SK-N-SH treated with all-trans-retinoic acid at 6 μM for 48 hours (cell line): ENCODE data around the gene WFDC5.

Experiments used
- ATAC-seq: fragments of 200-7000 bp; cut with Tn5 transposase; 3 replicates; pipeline ENCODE4 v1.9.1; 2020; ENCODE audit warnings: mild to moderate bottlenecking, moderate library complexity
- ARNTL ChIP-seq: fragments of 450-650 bp; formaldehyde crosslinking; IDR thresholded peaks from 2 replicates; pipeline ENCODE4 v1.5.0; 2020; ENCODE audit warnings: low read depth, mild to moderate bottlenecking, moderate library complexity, borderline replicate concordance
- BACH2 ChIP-seq: fragments of 250-450 bp; sonication (Bioruptor Pico); IDR thresholded peaks from 2 replicates; pipeline ENCODE4 v1.9.0; 2021; ENCODE audit warnings: mild to moderate bottlenecking, borderline replicate concordance
- CREB5 ChIP-seq: fragments of 250-450 bp; sonication (Bioruptor Pico); IDR thresholded peaks from 2 replicates; pipeline ENCODE4 v1.5.1; 2020; ENCODE audit warnings: low read depth, mild to moderate bottlenecking, moderate library complexity
- CSRNP3 ChIP-seq: fragments of 250-450 bp; sonication (Bioruptor Pico); IDR thresholded peaks from 2 replicates; pipeline ENCODE4 v1.5.1; 2021; ENCODE audit warnings: mild to moderate bottlenecking, moderate library complexity
- ESRRG ChIP-seq: fragments of 250-450 bp; sonication (Bioruptor Pico); IDR thresholded peaks from 2 replicates; pipeline ENCODE4 v1.6.1; 2021; ENCODE audit warnings: mild to moderate bottlenecking
- ISL1 ChIP-seq: fragments of 250-450 bp; sonication (Bioruptor Pico); IDR thresholded peaks from 2 replicates; pipeline ENCODE4 v2.1.2; 2022; ENCODE audit warnings: mild to moderate bottlenecking, moderate library complexity
- PATZ1 ChIP-seq: fragments of 250-450 bp; sonication (Bioruptor Pico); IDR thresholded peaks from 2 replicates; pipeline ENCODE4 v1.8.0; 2020; ENCODE audit warnings: mild to moderate bottlenecking, moderate library complexity, borderline replicate concordance
- POU6F1 ChIP-seq: fragments of 250-450 bp; sonication (Bioruptor Pico); IDR thresholded peaks from 2 replicates; pipeline ENCODE4 v1.8.0; 2021; ENCODE audit warnings: low read depth, mild to moderate bottlenecking, moderate library complexity, borderline replicate concordance
- PPARA ChIP-seq: fragments of 250-450 bp; sonication (Bioruptor Pico); IDR thresholded peaks from 2 replicates; pipeline ENCODE4 v1.5.0; 2020; ENCODE audit warnings: mild to moderate bottlenecking, borderline replicate concordance
- RARB ChIP-seq: fragments of 250-450 bp; sonication (Bioruptor Pico); IDR thresholded peaks from 2 replicates; pipeline ENCODE4 v1.8.0; 2021; ENCODE audit warnings: mild to moderate bottlenecking, moderate library complexity
- SNAI2 ChIP-seq: fragments of 250-450 bp; sonication (Bioruptor Pico); IDR thresholded peaks from 2 replicates; pipeline ENCODE4 v1.5.0; 2020; ENCODE audit warnings: mild to moderate bottlenecking, moderate library complexity
- TCF4 ChIP-seq: fragments of 250-450 bp; sonication (Bioruptor Pico); IDR thresholded peaks from 2 replicates; pipeline ENCODE4 v1.8.0; 2021; ENCODE audit warnings: mild to moderate bottlenecking, moderate library complexity, borderline replicate concordance
- TOX ChIP-seq: fragments of 250-450 bp; sonication (Bioruptor Pico); IDR thresholded peaks from 2 replicates; pipeline ENCODE4 v1.8.0; 2021; ENCODE audit warnings: mild to moderate bottlenecking, moderate library complexity, borderline replicate concordance
- TSHZ2 ChIP-seq: fragments of 250-450 bp; sonication (Bioruptor Pico); IDR thresholded peaks from 2 replicates; pipeline ENCODE4 v1.5.0; 2020; ENCODE audit warnings: mild to moderate bottlenecking, moderate library complexity
- ZC3H10 ChIP-seq: fragments of 250-450 bp; sonication (Bioruptor Pico); IDR thresholded peaks from 2 replicates; pipeline ENCODE4 v1.5.1; 2021; ENCODE audit warnings: mild to moderate bottlenecking, moderate library complexity
- ZFP3 ChIP-seq: fragments of 250-450 bp; sonication (Bioruptor Pico); IDR thresholded peaks from 2 replicates; pipeline ENCODE4 v1.5.0; 2020; ENCODE audit warnings: mild to moderate bottlenecking, moderate library complexity
- ZFP30 ChIP-seq: fragments of 450-650 bp; formaldehyde crosslinking; IDR thresholded peaks from 2 replicates; pipeline ENCODE4 v1.5.0; 2022; ENCODE audit warnings: mild to moderate bottlenecking, moderate library complexity
- ZNF565 ChIP-seq: fragments of 450-650 bp; formaldehyde crosslinking; conservative IDR thresholded peaks from 2 replicates; pipeline ENCODE4 v1.5.0; 2020; ENCODE audit warnings: low read depth, mild to moderate bottlenecking, moderate library complexity
- ZNF70 ChIP-seq: fragments of 450-650 bp; formaldehyde crosslinking; IDR thresholded peaks from 2 replicates; pipeline ENCODE4 v1.5.0; 2020; ENCODE audit warnings: mild to moderate bottlenecking, moderate library complexity
- ZNF8 ChIP-seq: fragments of 450-650 bp; formaldehyde crosslinking; IDR thresholded peaks from 2 replicates; pipeline ENCODE4 v1.5.0; 2020; ENCODE audit warnings: mild to moderate bottlenecking, moderate library complexity

Gene WFDC5

GRCh38 chr20:45128099-45128498 is 13.1 kb upstream of the WFDC5 start (continued):
- TF ChIP-seq CSRNP3 (CRISPR knock-in tag) (no peak), CREB5 (no peak), ZFP3 (no peak)

GRCh38 chr20:45124365-45124764 is 9.4 kb upstream of the WFDC5 start, which contains the start of gene WFDC12:
WFDC12 (minus strand) TSS chr20:45124465; CDS start chr20:45124447, 18 bp downstream.
- no peak for TF ChIP-seq SNAI2 (CRISPR knock-in tag)
- TF ChIP-seq ARNTL (CRISPR knock-in tag): no peak
- no peak for TF ChIP-seq CREB5
- TF ChIP-seq TSHZ2: no peak
- TF ChIP-seq ZNF565 (CRISPR knock-in tag): no peak
- no peak for TF ChIP-seq PATZ1 (CRISPR knock-in tag)
- TF ChIP-seq ZNF70 (CRISPR knock-in tag): no peak
- TF ChIP-seq ESRRG (CRISPR knock-in tag): no peak
- no peak for TF ChIP-seq BACH2 (CRISPR knock-in tag)
- no peak for TF ChIP-seq PPARA (CRISPR knock-in tag)
- no peak for TF ChIP-seq RARB (CRISPR knock-in tag)
- no peak for TF ChIP-seq CSRNP3 (CRISPR knock-in tag)
- no peak for TF ChIP-seq ZFP3
- no peak for TF ChIP-seq ZC3H10 (CRISPR knock-in tag)
- TF ChIP-seq ZNF8 (CRISPR knock-in tag): no peak
- no peak for TF ChIP-seq ZFP30 (CRISPR knock-in tag)
- TF ChIP-seq TOX (CRISPR knock-in tag): no peak
- no peak for TF ChIP-seq POU6F1
- TF ChIP-seq TCF4 (CRISPR knock-in tag): no peak
- TF ChIP-seq ISL1 (CRISPR knock-in tag): no peak

More at GRCh38 chr20:45124365-45124764, 9.4 kb upstream of the WFDC5 start, which contains the start of gene WFDC12:
- no peak for ATAC-seq
